Ishikawa (cell line): ENCODE data around the gene PPP1R18.
A peak's percentile ranks its signal among the peaks of the same experiment; 100 is the strongest.

Experiments
- CEBPB ChIP-seq: IDR thresholded peaks from 2 replicates; pipeline ENCODE4 v1.6.1; 2012
- CREB1 ChIP-seq: IDR thresholded peaks from 2 replicates; pipeline ENCODE4 v1.6.1; 2012; ENCODE audit warnings: low read depth
- EGR1 ChIP-seq: IDR thresholded peaks from 2 replicates; pipeline ENCODE4 v1.6.1; 2012
- EP300 ChIP-seq: IDR thresholded peaks from 2 replicates; pipeline ENCODE4 v1.6.1; 2012; ENCODE audit warnings: borderline replicate concordance
- FOXM1 ChIP-seq: IDR thresholded peaks from 2 replicates; pipeline ENCODE4 v1.6.1; 2012; ENCODE audit warnings: low read depth, borderline replicate concordance
- MAX ChIP-seq: IDR thresholded peaks from 2 replicates; pipeline ENCODE4 v1.6.1; 2012
- NFIC ChIP-seq: IDR thresholded peaks from 2 replicates; pipeline ENCODE4 v1.6.1; 2012
- RAD21 ChIP-seq: IDR thresholded peaks from 2 replicates; pipeline ENCODE4 v1.6.1; 2012; ENCODE audit warnings: low read depth
- REST ChIP-seq: IDR thresholded peaks from 2 replicates; pipeline ENCODE4 v1.6.1; 2012; ENCODE audit warnings: low read depth, mild to moderate bottlenecking
- TAF1 ChIP-seq: IDR thresholded peaks from 2 replicates; pipeline ENCODE4 v1.6.1; 2012; ENCODE audit warnings: low read depth, mild to moderate bottlenecking
- TCF12 ChIP-seq: IDR thresholded peaks from 2 replicates; pipeline ENCODE4 v1.6.1; 2012; ENCODE audit warnings: low read depth
- TEAD4 ChIP-seq: IDR thresholded peaks from 2 replicates; pipeline ENCODE4 v1.6.1; 2012
- USF1 ChIP-seq: IDR thresholded peaks from 2 replicates; pipeline ENCODE4 v1.6.1; 2012
- YY1 ChIP-seq: IDR thresholded peaks from 2 replicates; pipeline ENCODE4 v1.6.1; 2012; ENCODE audit warnings: low read depth
- ZBTB7A ChIP-seq: IDR thresholded peaks from 2 replicates; pipeline ENCODE4 v1.6.1; 2012; ENCODE audit warnings: low read depth

PPP1R18 gene

GRCh38 chr6:30719791-30720737 is 33.6 kb upstream of the PPP1R18 start, which contains the start of gene TUBB:
TSS of gene TUBB (plus strand) at chr6:30720352. CDS start at chr6:30720507, 155 bp downstream.
- TF ChIP-seq MAX (peak; percentile 75), EGR1 (no peak), RAD21 (no peak), YY1 (peak; percentile 72), REST (no peak), CREB1 (peak; percentile 49; the same call in 1 of the 2 replicates), TEAD4 (peak; percentile 72), TCF12 (peak; percentile 43; the same call in 1 of the 2 replicates), FOXM1 (no peak), EP300 (no peak; the same call in 1 of the 2 replicates), USF1 (peak; percentile 86), ZBTB7A (0 out of 2 replicates have a peak, but pooled peaks have one; percentile 42), NFIC (no peak), TAF1 (peak; percentile 98), CEBPB (peak; percentile 61; the same call in 1 of the 2 replicates)

- TF ChIP-seq REST (no peak), CEBPB (no peak), FOXM1 (no peak), YY1 (no peak), USF1 (no peak), MAX (no peak), EP300 (no peak), RAD21 (no peak), CREB1 (no peak), TAF1 (no peak), NFIC (no peak), EGR1 (no peak), TEAD4 (no peak), TCF12 (no peak), ZBTB7A (no peak)
Observed at GRCh38 chr6:30719356-30719755, 32.9 kb upstream of the PPP1R18 start.

- TF ChIP-seq RAD21 (peak; percentile 23; the same call in 1 of the 2 replicates), CEBPB (0 out of 2 replicates have a peak, but pooled peaks have one; percentile 7), USF1 (peak; percentile 50; the same call in 1 of the 2 replicates), TCF12 (peak; percentile 87), REST (0 out of 2 replicates have a peak, but pooled peaks have one; percentile 10), ZBTB7A (0 out of 2 replicates have a peak, but pooled peaks have one; percentile 54), TAF1 (peak; percentile 86), NFIC (peak; percentile 51), EP300 (peak; percentile 47; the same call in 1 of the 2 replicates), TEAD4 (peak; percentile 61), EGR1 (peak; percentile 49), CREB1 (peak; percentile 56), MAX (peak; percentile 86), YY1 (peak; percentile 95), FOXM1 (peak; percentile 92)
Observed at GRCh38 chr6:30717129-30717844, 30.8 kb upstream of the PPP1R18 start, which contains the start of gene MDC1. TSS of gene MDC1 (minus strand) at chr6:30717281. CDS start at chr6:30715175, 2,106 bp downstream.
